ENCODE results near the gene ABCC6.

Gene ABCC6

GRCh38 chr16:16099320-16099719, 124.0 kb downstream of the ABCC6 start:
- no peak for ATAC-seq (ENCODE audit: low read depth)
- no peaks in the 10 kb centered on the region for H3K9me3 ChIP-seq (ENCODE audit: severe bottlenecking)
- H3K27ac ChIP-seq (ENCODE audit: poor library complexity, severe bottlenecking), result no peak overlapping the region
- H3K36me3 ChIP-seq (ENCODE audit: low read depth), result peaks cover 54% of the 10 kb centered on the region
- H3K27me3 ChIP-seq (ENCODE audit: insufficient read depth, poor library complexity, severe bottlenecking), result no peaks in the 10 kb centered on the region
- no peak for TF ChIP-seq CTCF (IDR thresholded peaks at IDR 0.05; ENCODE audit: poor library complexity, severe bottlenecking)
- no peaks in the 10 kb centered on the region for H3K4me1 ChIP-seq (ENCODE audit: insufficient read depth, poor library complexity, severe bottlenecking)
- DNase-seq (ENCODE audit: low spot score), result no peak
- no peak overlapping the region for H3K4me3 ChIP-seq (ENCODE audit: severe bottlenecking)
